ENCODE results near the gene SYT1.

Gene SYT1

DNA sequence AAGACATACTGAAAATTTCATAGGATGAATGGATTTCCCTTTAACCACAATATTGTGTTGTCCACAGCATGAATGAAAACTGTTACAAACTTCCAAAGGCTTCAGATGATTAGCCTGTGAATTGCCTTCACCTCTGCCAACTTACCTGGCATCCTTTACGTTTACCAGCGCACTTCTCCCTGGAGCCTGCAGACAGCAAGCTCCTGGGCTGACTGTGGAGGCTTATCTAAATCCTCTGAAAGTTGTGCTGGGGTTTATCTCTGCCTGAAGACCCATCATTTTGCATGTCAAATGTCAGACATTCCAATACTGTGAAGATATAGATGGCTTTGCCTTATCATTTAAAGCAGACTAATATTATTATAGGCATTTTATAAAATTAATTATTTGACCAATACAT is 403.0 kb downstream of the SYT1 start:
- no peak overlapping the region for H3K4me3 ChIP-seq (ENCODE audit: low read depth, low read length)

DNA sequence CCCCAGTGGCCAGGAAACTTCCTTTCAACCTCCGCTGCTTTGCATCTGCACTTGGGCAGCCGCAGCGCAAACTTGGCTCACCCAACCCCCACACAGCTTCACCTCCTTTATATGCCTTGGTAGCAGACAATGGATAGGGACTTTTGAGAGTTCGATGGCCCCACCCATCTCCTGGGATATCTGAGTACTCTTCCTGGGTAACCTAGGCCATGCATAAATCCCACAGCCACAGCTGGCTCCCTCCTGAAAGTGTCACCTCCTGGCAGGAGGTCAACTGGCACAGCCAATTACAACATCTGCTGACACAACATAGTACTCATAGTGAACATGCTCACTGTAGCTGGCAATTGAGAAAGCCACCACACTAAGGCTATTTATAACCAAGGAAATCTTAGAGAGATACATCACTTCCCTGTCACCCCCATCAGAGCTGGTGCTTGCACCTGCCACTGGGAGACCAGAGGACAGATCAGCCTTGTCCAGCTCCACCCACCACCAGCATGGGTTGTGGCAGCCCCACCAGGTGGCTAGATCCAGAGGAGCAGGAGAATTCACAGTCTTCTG is 410.0 kb downstream of the SYT1 start:
- no peak overlapping the region for H3K4me3 ChIP-seq (ENCODE audit: low read depth, low read length)

DNA sequence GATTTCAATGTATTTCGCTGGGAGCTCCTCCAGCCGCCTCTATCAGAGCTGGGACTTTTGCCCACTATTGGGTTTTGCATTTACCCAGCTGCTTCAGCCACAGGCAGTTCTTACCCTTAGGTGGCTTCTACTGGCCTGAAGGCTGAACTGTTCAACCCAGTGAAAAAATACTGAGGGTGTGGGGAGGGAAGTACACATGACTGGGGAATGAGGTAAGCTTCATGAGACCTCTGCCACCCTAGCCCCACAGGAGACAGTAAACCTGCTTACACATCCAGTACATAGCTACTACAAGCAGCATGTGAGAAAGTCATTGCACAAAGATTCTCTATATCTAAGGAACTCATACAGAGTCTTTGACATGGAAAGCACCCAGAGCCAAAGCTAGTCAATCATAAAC is 411.1 kb downstream of the SYT1 start:
- no peak overlapping the region for H3K4me3 ChIP-seq (ENCODE audit: low read depth, low read length)

DNA sequence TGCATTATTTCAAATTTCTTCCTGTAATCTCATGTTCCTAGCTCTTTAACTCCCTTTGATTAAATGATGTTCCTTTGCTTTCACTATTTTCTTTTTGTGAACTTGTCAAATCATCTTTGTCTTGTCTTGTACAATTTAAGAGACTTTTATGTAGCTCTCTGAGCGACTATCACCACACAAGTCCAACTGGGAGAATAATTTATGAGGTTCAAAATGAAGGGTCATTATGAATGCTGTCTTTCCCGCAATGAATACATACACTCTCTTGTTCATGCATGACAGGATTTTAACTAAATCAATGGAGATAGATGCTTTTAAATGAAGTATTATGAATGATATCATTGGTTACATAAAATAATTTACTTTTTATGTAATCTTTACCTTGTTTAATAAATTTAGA is 418.8 kb downstream of the SYT1 start:
- no peak overlapping the region for H3K4me3 ChIP-seq (ENCODE audit: low read depth, low read length)

DNA sequence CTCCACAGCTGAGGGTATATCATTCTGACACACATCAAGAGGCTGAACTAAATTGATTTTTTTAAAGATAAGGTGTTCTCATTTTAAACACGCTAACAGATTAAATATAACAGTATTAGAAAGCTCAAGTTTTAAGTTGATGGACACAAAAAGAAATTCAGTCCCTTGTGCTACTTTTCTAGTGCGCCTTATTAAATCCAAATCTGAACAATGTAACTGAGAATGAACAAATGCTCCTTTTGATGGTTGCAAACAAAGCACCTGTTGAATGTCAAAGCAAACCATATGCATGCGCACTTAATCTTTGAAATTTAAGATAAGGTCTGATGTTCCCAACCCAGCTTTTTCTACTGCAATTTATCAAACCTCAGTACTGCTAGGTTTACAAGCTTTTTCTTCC is 424.3 kb downstream of the SYT1 start:
- H3K4me3 ChIP-seq (ENCODE audit: low read depth, low read length), result no peak overlapping the region

DNA sequence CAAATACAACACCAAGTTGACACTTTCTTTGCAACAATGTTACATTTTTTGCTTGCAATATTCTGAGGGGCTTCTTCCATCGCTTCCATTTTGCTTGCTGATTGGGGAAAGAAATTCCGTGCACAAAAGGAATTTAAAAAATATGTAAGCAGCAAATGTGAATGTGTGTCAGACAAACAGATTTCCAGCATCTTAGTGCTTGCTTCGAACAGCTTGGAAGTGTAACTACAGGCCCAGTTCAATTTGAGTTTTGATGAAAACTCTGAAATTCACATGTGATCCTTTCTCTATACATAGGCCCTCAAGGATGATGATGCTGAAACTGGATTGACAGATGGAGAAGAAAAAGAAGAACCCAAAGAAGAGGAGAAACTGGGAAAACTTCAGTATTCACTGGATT is 427.1 kb downstream of the SYT1 start:
- H3K4me3 ChIP-seq (ENCODE audit: low read depth, low read length), result no peak overlapping the region

DNA sequence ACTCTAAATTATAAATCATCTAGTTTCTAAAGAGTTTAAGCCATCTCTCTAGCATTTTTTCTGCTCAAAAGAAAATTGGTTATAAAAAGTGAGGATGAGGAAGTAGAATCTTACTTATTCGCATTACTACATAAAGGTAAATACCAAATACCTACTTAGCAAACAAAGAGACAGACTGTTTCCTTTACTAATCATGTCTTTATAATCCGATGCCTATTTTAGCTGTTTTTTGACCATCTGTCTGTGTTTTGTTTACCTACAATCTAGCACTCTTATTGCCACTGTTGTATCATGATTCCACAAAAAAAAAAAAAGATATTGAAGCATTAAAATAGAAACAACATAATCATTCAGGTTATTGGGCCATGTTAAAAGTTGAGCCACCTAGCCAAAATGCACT is 430.0 kb downstream of the SYT1 start:
- no peak overlapping the region for H3K4me3 ChIP-seq (ENCODE audit: low read depth, low read length)

DNA sequence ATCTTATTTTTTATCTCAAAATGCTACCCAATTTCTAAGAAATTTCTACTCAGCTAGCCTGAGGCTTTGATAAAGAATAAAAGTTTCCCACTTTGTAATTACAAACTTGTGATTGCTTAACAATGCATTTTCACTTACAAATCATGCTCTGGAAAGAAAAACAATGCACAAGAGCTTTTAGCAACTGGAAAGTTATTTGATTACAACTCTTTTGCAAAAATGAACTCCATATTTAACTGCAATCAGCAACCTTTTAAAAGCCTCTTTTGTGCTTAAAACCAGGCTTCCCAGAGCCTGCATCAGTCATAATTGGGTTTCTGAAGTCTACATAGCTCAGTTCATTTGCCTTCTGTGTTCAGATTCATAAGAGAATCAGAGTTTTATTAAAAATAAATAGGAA is 431.0 kb downstream of the SYT1 start:
- H3K4me3 ChIP-seq (ENCODE audit: low read depth, low read length), result no peak overlapping the region

DNA sequence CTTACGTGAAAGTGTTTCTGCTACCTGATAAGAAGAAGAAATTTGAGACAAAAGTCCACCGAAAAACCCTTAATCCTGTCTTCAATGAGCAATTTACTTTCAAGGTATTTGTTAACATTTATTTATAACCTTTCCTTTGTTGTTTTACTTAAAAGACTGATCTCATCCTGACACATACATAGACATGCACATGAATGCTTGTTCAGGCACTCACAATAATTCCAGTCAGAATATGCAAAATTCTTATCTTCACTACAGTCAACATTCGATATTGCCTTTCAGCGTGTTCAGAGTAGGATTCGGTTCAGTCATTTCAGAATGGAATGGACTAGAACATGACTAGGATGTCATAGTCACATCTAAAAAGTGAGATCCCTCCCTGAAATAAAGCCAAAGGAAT is 431.6 kb downstream of the SYT1 start:
- no peak overlapping the region for H3K4me3 ChIP-seq (ENCODE audit: low read depth, low read length)

DNA sequence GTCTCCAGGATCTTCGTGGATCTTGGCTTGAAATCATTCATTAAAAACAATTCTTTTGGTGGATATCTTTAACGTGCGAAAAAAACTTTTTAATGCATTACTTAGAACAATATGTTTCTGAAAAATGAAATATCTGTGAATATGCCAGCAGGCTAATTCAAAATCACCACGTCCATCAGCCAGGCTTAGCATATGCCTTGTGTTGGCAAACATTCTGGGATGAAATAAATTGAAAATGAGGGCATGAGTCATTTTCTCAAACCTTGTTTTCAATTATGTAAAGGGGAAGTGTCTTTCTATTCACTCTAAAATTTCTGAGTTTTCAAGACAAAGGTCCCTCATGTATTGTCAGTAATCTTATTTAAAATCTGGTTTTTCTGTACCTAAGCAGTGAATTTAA is 432.3 kb downstream of the SYT1 start:
- H3K4me3 ChIP-seq (ENCODE audit: low read depth, low read length), result no peak overlapping the region

DNA sequence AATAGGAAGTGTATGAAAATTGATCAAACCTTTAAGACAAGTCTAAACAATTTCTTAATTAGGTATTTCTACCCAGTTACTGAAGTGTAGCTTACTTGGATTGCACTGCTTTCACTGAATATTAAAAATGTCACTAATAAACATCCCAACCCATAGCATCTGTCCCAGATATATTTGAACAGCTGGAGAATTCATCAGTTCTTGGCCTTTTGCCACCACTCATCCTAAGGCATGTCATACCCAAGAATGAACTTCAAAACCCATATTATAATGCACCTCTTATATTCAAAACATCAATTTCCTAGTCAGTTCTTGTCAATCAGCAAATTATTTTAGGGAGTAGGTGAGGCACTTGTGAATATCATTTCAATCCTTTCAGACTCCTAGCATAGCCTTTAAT is 433.9 kb downstream of the SYT1 start:
- no peak overlapping the region for H3K4me3 ChIP-seq (ENCODE audit: low read depth, low read length)

DNA sequence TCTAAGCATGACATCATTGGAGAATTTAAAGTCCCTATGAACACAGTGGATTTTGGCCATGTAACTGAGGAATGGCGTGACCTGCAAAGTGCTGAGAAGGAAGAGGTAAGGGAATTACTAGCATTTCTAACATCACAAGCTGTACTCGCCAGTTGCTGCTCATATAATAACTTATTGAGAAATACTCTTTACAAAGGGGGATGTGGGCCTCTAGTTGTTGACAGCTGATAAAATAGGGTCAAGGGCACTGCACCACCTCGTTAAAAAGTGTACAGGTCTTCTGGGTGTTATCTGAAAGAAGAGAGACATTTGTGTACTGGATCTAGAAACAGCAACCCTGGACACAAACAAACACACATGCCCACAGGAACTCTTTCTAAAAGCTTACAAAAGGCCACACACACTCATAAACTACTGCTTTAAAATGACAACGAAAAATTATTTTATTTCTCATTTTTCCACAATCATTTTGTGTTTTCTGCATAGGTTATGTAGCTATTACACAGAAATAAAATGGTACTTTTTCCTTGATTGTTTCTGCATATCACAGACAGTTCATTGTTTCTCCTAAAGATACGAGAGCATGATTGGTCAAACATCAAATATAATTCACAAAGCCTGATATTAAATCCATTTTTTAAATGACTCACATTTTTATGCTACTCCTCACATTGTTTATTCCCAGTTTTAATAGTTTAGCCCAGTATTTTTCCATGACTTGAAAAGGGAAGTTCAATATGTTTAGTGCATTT is 435.0 kb downstream of the SYT1 start:
- H3K4me3 ChIP-seq (ENCODE audit: low read depth, low read length), result no peak overlapping the region

DNA sequence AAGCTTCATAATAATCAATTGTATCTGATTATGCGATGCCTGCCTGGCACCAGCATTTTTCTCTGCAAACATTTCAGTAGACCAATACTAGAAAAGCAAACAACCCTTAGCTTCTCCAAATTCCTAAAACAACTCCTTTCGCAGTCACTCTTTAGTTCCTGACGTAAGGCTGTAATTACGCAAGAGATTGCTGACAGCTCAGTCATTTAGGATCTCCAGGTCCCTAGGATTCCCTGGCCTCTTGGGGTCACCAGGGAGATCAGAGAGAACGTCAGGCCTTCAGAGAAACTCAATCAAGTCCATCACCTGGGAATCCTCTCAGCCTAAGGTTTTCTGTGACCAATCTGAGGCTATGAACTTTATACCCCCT is 435.6 kb downstream of the SYT1 start:
- no peak overlapping the region for H3K4me3 ChIP-seq (ENCODE audit: low read depth, low read length)

DNA sequence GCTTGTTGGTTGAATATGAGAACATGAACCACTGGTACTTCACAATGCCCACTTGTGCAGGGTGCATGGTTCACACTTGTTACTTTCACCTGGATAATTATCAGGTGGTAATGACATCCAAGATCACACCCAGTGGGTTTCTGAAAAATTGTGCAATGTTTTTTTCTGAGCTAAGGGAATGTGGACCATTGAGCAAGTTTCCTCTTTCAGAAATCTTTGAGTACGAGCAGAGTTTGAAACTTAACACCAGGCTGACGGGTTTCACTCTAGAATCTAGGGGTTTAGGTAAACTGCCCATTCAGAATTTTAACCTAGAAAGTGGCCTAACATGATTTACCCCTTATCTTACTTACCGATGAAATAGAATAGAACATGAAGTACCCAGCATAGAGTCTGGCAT is 436.6 kb downstream of the SYT1 start:
- H3K4me3 ChIP-seq (ENCODE audit: low read depth, low read length), result no peak overlapping the region

DNA sequence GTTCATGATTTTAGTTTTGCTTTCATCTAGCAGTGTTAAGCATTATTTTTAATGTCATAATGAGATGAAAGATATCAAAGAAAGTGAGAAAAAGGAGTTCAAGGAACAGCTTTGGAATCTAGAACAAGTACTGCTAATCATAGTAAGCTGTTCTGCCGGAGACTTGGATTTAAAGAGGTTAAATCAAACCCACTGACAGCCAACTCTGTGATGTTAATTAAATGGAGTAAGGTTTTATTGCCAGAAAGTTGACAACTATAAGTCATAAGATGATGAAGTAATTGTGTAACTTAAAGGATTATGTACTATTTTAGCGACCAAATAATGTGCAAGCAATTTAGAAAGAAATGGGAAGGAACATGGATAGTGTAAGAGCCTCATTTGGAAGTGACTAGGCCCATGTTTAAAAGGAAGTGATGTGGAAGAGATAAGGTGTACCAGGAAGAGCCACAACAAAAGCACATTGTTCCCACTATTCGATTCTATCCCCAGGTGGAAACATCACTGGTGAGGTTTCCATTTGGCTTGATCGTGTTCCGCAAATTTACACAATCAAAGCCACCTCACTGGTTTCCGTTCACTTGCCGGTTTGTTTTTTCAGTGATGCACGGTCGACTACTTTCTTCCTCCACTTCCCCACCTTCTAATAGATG is 437.7 kb downstream of the SYT1 start:
- no peak overlapping the region for H3K4me3 ChIP-seq (ENCODE audit: low read depth, low read length)

DNA sequence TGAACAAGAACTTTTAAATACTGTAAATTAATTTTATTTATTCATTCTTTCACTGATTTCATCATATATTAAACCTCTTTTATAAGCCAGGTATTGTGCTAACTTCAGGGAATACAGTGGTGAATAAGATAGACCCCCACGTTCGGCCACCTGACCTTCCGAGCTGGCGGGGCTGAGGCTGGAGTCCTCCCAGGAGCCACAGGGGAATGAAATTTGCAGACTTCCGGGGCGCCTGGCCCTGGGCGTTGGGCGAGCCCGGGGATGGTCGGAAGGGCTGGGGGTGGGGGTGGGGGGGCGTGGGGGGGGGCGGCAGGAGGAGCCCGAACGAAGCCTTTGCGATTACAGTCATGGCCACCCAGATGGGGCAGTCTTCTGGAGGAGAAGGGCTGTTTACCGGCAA is 442.8 kb downstream of the SYT1 start:
- H3K4me3 ChIP-seq (ENCODE audit: low read depth, low read length), result no peak overlapping the region

DNA sequence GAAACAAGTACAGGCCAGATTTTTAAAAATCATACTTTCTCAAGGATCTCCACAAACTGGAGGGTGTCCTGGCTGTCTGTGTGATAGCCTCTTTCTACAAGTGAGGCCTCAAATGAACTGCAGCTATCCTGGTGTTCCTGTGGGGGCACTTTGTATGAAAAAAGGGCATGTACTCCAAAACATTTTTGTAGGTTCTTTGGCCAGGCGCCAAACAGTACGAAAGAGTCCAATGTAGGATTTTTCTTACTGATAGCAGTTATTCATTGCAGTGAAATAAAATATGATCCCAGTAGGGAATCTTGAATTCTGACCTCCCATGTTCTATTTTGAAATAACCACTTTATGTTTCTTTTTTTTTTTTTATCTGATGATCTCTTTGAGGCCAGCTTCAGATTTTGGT is 444.5 kb downstream of the SYT1 start:
- H3K4me3 ChIP-seq (ENCODE audit: low read depth, low read length), result no peak overlapping the region

DNA sequence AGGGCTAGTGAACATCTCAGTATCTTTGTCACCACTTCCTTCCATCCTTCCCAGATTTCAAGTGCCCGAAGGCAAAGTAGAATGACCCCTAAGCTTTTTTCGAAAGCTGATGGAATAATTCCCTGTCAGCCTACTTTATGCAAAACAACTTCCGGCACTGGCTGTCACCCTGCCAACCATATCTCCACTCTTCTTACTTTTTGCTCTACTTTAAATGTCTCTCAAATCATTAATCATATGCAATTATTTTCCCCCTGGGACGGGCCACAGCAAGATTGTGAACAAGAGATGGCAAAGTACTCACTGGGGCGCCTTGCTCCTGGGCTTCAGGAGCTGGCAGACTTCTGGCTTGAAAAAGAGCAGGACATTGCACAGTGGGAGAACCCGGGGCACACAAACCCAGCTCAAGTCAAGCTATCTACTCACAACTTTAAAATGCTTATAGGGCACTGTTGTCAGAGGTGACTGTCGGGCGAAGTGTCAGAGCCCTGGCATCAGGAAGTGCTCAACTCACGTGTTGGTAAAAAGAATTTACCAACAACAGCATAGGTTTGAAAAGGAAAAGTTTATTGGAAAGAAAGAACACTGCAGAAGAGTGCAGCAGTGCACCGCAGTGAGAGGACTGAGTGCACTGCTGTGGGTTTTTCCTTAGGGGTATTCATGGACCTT is 452.7 kb downstream of the SYT1 start:
- H3K4me3 ChIP-seq (ENCODE audit: low read depth, low read length), result no peak overlapping the region

DNA sequence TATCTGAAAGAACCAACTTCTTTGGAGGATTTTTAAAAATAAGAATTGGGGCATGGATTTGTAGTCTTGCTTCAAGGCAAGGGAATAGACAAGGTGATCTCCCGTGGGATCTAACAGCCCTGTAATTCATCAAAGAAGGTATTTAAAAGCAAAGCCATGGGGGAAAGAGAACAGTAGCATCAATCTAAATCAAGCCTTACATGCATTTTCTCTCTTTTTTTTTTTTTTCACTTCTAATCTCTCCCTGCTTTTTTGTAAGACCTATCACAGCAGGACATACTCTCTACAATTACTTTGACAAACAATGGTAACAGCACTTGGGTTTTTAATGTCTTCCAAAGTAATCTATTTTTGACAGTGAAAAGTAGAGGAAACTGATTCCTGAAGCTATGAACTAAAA is 458.3 kb downstream of the SYT1 start:
- no peak overlapping the region for H3K4me3 ChIP-seq (ENCODE audit: low read depth, low read length)

DNA sequence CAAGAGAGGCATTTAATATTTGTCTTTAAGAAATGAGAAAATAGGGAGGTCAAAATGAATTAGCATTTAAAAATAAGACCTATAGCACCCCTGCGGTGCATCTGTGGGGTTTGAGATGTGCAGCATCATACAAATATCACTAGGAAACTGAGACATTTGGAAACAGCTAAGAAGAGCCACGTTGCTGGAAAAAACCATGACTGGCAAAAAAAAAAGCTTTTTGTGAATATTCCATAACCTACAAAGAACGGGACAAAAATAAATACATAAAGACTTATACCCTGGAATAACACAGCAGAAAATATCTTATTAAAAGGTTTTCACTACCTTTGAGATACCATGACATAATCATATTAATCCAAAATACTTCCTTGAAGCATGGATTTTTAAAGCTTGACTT is 460.0 kb downstream of the SYT1 start:
- H3K4me3 ChIP-seq (ENCODE audit: low read depth, low read length), result no peak overlapping the region

DNA sequence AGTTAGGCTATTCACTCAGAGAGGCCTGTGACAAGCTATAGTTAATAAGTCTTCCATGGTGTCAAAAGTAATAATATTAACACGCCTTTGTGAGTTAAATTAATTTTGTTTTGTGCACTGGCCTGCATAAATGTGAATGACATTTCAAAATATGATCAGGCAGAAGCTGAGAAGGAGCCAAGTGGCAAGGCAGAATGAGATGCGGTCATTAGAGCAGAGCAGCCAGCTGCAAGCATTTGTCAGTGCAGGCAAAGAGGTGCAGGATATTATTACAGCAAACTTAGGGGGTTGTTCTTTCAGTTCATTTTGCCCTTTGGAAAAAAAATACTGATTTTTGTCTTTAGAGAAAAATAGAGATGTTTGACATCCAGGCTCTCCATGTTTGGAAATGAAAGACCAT is 461.6 kb downstream of the SYT1 start:
- no peak overlapping the region for H3K4me3 ChIP-seq (ENCODE audit: low read depth, low read length)

DNA sequence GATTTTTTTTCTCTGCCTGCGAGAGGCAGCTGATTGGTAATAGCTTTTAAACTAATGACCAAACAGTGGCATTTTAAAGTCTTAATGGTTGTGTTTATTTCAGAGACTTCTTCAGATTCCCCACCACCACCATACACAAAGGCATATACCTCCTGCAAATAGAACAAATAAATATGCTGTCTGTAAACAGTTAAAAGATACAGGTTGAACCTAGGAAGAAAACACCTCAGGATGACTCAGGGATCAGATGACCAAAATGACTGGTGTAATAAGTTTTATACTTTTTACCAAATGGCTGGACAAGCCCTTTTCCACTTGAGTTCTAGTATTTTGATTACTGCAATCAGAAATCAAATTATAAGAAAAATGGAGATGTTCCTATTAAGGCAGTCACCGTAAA is 462.1 kb downstream of the SYT1 start:
- no peak overlapping the region for H3K4me3 ChIP-seq (ENCODE audit: low read depth, low read length)
